Stimulated activated CD4-positive, alpha-beta T cell treated with anti-CD3 and anti-CD28 coated beads, Interleukin-4, amount 100 ng/mL, for 48 hours (primary cell): Measurements from ENCODE around the gene PDSS2.
"Not testable (repeated sequence)": the region's sequence is repeated elsewhere in the genome, so short reads cannot be mapped to it uniquely, and the experiment has no call there.

Experiments
- DNase-seq, 2 donors: peaks; one replicate each; pipeline ENCODE4 v3.0.0-alpha.2; 2020; ENCODE audit warnings: low read depth in 2 of 2

Gene PDSS2

DNA sequence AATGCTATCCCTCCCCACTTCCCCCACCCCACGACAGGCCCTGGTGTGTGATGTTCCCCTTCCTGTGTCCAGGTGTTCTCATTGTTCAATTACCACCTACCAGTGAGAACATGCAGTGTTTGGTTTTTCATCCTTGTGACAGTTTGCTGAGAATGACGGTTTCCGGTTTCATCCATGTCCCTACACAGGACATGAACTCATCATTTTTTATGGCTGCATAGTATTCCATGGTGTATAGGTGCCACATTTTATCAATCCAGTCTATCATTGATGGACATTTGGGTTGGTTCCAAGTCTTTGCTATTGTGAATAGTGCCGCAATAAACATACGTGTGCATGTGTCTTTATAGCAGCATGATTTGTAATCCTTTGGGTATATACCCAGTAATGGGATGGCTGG, 295.1 kb downstream of the PDSS2 start:
- not testable (repeated sequence) for DNase-seq

DNA sequence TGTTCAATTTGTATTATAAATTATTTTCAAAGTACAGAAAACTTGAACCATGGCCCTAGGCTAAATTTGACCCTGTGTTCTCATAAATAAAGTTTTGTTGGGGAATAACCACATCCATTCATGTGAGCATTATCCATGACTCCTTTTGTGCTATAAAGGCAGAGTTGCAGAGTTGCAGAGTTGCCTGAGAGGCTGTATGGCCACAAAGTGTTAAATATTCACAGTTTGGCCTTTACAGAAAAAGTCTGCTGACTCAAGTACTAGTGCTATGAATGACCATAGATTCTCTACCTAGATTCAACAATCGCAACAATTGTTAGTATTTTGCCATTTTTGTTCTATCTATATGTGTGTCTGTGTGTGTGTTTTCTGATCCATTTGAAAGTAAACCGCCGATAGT, 297.8 kb downstream of the PDSS2 start:
- no peak for DNase-seq

DNA sequence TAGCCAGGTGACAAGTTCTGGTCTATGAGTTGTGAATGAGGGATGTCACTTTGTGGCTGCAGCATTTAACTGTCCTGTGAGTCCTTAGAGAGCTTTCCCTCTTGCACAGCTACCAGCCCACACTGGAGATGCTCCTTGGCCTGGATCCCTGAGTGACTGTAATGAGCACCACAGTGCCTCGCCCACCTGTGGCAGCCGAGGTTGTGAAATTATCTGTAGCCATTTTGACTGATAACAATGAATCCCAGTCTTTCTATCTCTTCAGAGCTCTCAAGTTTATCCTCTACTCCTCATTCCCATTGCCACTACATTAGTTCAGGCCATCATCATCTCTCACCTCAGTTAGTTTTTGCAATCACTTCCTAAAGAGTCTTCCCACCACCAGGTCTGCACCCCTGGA, 302.7 kb downstream of the PDSS2 start:
- no peak for DNase-seq

DNA sequence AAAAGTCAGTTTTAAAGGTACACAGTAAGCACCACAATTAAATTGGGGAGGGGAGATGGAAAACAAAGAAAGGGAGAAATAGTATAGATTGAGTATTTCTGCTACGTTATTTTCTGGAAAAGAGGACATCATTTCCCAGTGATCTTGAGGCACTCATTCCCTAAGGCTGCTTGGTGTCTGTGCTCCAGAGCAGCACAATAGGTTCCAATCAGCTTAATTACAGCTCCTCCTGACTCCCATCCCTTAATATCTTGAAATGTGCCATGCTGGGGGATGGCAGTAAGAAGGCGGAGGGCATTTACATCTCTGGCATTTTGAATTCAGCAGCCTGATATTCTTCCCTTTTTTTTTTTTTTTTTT, 304.6 kb downstream of the PDSS2 start:
- no peak for DNase-seq

DNA sequence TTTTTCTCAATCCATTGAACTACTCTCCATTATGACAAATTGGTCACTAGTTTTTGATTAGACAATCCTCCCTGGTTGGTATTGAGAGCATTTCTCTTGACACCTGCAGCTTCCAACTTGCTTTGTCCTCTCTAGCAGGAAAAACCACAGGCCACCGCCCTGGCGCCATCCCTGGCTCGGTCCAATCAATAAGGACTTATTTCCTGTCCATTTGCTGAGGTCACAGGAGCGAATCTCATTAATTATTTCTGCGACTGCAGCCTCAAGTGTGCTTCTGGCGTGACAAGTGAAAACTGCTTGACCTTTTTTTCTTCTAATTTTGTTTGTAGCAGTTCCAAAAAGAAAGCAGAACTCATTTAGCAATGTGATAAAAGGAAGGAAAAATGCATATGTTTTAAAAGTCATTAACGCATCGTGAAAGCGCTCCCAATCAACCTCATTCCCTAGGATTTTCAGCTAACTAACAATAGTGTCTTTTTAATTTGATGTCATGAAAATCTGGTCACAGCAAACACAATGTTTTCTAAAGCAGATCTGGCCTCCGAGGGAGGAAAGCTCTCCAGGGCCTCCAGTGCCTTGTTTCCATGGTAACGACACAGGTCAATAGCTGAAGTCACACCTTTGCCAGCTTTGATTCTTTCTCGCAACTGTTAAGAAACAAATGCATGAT, 305.1 kb downstream of the PDSS2 start:
- DNase-seq, result no peak

DNA sequence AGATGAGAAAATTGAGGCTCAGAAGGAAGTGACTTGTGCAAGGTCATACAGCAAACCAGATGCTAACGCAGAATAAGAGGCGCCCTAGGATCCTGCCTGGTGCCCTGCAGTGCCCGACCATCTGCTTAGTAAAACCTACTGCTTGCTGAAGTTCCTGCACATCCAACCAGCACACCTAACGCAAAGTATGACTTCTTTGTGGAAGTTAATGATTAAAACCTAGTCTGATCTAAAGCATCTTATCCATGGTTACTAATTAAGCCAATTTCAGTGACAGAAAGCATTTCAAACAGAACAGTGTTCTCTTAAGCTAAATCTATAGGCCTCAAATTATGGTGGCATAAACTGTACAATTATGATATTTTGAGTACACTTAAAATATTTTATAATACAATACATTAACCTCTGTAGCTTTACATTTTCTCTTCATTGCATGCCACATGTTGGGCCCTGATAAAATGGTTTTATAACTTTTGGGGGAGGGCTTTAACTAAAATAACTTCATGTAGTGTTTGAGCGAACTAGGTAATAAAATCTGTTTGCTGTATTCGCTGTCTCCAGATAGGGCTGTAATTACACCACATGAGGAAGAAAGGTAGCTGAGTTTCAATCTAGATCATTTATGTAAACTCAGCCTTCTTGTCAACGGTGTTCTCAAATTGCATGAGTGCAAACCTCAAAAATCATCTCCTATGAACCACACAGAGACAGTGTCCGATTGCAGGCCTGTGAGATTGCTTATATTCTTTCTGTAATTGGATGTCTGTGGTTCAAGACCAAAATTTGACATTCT, 306.5 kb downstream of the PDSS2 start:
- DNase-seq, result no peak

DNA sequence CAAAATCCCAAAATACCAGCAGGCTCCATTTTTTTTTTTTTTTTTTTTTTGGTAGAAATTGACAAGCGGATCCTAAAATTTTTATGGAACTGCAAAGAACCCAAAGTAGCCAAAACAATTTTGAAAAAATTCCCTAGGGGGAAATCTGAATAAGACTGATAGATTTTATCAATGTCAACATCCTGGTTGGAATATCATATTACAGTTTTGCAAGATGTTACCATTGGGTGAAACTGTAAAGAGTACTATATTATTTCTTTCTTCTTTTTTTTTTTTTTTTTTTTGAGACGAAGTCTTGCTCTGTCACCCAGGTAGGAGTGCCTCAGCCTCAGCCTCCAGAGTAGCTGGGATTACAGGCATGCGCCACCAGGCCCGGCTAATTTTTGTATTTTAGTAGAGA, 314.7 kb downstream of the PDSS2 start:
- DNase-seq, result no peak

DNA sequence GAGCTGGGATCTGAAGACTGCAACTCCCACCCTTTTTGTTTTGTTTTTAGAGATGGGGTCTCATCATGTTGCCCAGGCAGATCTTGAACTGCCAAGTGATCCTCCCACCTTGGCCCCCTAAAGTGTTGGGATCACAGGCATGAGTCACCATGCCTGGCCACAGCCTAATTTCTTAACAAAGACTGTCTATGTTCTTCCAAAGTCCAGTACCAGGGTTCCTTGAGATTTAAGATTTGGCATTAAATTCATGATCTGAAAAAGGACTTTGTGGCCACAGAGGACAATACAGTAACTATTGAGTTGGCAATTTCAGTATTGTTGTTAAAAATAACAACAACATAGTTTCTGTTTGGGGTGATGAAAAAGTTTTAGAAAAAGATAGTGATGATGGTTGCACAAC, 315.4 kb downstream of the PDSS2 start:
- no peak for DNase-seq

DNA sequence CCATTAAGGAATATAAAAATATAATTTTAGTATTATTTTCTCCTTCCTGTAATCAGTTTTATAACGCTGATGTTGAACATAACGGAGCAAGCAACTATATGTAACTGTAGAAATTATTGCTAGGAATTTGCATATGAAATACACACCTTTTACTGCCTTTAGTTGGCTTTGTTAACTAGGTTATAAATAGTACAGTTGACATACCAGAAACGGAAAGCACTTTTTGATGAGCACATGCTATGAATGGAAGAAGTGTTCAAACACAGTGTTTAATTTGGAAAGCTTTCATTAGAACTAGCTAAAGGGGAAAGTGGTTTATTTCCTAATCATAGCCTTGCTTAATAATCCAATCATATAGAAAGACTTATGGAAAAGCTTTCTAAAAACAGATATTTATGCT, 318.8 kb downstream of the PDSS2 start:
- no peak for DNase-seq

DNA sequence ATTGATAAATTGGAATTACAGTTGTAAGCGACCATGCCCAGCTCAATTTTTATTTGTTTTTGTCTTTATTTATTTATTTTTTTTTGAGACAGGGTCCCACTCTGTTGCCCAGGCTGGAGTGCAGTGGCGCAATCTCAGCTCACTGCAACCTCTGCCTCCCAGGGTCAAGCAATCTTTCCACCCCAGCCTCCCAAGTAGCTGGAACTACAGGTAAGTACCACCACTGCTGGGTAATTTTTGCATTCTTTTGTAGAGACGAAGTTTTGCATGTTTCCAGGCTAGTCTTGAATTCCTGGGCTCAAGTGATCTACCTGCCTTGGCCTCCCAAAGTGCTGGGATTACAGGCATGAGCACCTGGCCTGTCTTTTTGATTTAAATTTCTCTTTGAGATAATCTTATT, 323.0 kb downstream of the PDSS2 start:
- DNase-seq, result not testable (repeated sequence)

DNA sequence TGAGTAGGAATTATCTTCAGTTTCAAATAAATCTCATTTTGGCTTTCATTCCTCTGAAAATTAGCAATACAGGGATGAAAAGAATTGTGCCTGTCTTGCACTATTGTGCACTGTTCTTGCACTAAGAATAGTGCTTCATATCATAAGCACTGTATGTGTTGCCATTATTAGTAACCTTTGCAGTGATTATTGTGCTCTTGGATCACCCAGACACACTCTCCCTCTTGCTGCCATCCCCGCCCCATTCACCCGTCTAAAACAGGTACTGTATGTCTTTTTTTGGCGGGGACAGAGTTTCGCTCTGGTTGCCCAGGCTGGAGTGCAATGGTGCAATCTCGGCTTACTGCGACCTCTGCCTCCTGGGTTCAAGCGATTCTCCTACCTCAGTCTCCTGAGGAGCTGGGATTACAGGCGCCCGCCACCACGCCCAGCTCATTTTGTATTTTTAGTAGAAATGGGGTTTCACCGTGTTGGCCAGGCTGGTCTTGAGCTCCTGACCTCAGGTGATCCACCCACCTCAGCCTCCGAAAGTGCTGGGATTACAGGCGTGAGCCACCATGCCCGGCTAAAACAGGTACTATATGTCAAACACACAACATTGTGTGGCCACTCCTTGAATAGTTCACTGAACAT, 324.2 kb downstream of the PDSS2 start:
- DNase-seq, result not testable (repeated sequence)

DNA sequence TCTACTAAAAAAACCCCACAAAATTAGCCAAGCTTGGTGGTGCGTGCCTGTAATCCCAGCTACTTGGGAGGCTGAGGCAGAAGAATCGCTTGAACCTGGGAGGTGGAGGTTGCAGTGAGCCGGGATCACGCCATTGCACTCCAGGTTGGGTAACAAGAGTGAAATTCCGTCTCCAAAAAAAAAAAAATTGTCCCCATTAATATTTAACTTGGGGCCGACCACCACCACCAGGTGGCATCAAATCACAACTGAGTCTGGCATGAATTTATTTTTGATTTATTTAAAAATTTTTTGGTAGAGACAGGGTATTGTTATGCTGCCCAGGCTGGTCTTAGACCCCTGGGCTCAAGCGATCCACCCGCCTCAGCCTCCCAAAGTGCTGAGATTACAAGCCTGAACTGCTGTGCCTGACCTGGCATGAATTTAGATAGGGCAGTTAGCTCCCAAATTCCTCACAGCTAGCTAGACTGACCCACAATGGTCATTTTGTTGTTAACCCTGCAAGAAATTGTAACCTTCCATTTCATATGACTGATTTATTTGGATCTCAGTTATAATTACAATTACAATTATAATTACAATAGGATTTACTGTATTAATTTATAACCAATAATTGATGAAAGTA, 326.9 kb downstream of the PDSS2 start:
- DNase-seq, result no peak

DNA sequence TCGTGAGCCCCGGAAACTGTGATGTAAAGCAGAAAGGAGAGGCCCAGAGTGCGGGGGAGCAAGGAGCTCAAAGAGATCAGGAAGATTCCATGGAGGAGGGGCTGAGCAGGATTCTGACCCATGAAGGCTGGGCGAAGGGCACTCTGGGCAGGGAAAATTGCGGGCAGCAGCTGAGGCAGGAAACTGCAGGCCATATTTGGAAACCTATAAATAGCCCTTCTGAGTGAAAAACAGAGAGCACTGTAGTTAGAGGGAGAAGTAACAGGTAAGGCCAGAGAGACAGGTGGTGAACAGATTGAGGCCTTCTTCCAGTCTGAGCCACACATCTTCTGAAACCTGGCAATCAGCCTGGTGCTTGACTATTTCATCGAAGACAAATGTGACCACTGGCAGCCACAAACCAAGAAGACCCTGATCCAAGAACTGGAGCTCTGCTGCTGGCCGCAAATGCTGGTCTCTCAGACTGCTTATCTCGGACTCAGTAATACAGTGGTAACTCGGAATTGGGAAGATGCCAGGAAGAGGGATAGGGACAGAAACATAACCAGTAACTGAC, 329.9 kb downstream of the PDSS2 start:
- no peak for DNase-seq

DNA sequence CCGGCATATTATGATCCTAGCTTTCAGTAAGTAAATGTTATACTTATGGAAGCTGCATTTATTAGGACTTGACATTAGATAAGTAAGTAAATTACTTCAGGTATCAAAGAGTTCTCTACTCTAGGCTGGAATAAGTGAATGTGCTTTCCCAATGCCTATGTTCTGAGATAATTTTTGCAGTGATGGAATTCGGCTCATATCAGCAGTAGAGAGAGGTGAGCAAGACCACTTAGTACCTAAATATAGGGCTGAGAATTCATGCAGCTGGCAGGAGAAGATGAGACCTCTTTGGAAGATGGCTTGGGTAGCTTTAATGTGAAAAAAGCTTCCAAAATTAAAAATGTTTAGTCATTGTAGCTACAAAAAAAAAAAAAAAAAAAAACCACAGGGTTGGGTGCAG, 330.8 kb downstream of the PDSS2 start:
- DNase-seq, result no peak

DNA sequence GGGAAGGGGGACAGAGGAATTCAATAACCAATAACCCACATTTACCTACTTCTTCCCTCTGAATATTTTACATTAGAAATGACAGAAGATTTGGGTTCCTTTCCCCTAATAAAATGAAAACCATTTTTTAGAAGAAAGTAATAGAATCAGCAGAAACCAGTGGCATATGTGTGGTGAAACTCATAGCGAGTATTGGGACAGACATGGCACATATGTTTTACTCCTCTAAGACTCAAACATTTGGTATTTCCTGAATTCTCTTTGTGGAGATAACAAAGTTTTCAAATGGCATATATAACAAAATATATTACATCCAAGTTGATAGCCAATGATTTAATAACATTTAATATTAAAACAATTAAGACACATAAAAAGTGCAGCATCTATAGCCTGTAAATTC, 331.2 kb downstream of the PDSS2 start:
- no peak for DNase-seq

DNA sequence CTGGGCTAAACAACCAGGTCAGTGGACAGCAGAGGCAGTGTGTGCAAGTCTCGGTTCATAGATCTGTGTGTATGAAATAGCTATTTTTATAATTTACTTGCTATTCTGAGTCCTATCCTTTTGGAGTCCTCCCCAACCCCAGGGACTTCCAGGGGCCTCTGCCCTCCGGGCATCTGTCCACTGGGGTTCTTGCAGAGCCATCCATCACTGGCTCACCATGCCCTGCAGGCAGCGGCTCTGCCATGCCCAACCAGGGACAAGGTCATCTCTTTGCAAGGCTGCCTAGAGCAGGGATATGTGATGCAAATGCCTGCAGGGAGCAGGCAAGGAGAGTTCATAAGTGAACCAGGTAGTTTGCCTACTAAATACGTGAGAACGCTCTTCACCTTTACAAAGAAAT, 333.6 kb downstream of the PDSS2 start:
- no peak for DNase-seq

DNA sequence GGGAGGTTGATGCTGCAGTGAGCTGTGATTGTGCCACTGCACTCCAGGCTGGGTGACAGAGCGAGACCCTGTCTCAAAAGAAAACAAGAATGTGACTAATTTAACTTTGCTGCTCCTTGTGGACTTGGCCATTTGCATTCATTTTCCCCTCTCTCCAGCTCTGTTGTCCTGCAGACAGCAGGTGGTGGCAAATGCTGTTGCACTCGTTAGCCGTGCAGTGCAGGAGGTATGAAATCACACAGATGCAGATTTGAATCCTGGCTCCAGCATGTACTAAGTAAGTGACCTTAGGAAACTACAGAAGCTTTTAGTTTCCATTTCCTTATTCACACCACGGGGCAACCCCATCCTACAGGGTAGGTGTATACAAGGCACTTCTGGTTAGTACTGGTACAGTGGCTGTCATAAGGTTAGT, 334.4 kb downstream of the PDSS2 start:
- no peak for DNase-seq

DNA sequence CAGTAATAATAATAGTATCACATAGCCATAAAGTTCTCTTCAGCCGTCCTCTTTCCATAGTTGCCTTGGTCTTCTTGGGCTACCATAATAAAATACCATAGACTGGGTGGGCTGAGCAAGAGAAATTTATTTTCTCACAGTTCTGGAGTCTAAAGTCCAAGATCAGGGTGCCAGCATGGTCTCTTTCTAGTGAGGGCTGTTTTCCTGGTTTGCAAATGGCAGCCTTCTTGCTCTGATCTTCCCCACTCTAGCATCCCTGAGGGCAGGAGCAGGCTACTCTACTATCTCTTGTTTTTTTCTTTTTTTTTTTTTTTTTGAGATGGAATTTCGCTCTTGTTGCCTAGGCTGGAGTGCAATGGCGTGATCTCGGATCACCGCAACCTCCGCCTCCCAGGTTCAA, 335.9 kb downstream of the PDSS2 start:
- DNase-seq, result no peak

DNA sequence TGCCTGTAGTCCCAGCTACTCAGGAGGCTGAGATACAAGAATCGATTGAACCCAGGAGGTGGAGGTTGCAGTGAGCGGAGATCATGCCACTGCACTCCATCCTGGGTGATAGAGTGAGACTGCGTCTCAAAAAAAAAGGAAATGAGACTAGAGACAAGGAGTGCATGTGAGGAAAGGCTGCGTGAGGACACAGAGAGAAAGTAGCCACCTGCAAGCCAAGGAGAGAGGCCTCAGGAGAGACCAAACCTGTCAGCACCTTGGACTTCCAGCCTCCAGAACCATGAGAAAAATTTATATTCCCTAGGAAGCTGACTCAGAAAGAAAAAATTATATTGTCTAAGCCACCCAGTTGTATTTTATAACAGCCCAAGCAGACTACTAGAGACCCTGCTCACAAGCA, 336.6 kb downstream of the PDSS2 start:
- no peak for DNase-seq

DNA sequence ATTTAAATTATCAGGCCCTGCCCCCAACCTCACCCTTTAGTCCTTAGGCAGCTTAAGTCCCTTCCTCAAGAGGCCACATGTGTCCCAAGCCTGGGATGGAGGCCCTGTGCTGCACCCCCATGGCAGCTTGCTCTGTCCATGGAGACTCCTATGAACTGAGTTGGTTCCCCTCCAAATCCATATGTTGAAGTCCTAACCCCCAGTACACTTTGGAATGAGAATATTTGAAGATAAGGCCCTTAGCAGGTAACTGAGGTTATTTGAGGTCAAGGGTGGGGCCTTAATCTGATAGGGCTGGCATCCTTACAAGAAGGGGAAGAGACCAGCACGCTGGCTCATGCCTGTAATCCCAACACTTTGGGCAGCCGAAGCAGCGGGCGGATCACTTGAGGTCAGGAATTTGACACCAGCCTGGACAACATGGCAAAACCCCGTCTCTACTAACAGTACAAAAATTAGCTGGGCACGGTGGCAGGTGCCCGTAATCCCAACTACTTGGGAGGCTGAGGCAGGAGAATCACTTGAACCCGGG, 337.3 kb downstream of the PDSS2 start:
- DNase-seq, result no peak

DNA sequence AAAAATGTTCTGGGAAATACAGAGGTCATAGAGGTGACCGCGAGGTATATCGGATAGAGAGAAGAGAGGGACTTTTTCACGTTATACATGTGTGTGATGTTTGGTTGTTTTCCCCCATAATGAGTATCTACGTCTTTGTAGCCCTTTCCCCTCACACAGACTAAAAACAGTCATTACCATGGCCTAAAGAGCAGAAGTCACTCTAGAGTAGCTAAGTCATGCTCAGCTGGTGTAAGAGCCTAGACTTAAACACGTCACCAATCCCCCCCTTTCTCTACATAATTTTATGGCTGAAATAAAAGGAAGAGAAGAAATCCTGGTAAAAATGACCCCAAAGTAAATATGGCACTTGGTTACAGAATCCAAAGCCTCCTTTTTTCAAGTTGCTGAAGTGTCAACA, 338.1 kb downstream of the PDSS2 start:
- DNase-seq, result no peak

DNA sequence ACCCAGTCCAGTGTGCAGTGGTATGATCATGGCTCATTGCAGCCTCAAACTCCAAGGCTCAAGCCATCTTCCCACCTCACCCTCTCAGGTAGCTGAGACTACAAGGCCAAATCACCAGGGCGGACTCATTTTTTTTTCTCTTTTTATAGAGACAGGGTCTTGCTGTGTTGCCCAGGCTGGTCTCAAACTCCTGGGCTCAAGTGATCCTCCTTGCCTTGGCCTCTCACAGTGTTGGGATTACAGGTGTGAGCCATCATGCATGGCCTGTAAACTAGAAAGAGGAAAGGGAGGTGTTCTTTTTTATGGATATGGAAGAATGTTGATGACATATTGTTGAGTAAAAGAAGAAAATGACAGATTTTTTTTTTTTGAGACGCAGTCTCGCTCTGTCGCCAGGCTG, 339.0 kb downstream of the PDSS2 start:
- no peak for DNase-seq
